ENCODE measurements around the gene DYSF.

DNA sequence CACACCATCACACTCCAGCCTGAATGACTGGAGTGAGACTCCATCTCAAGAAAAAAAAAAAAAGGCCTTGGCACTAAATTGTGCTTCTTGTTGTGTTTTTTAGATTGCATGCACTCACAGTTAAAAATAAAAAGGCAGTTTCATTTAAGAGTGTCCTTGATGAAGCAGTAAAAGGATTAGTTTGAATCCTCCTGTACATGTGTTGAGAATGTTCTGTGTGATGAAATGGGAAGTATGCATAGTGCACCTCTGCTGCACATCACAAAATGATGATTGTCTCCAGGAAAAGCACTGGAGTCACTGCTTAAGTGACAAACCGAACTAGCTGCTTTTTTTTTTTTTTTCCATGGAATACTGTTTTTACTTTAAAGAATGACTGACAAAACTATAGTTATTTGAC, 23.1 kb downstream of the DYSF start:
- TF ChIP-seq REST (IDR thresholded peaks at IDR 0.05; ENCODE audit: low read depth) (no peak), RAD21 (IDR thresholded peaks at IDR 0.05; ENCODE audit: low read depth) (no peak), TAF1 (IDR thresholded peaks at IDR 0.05; ENCODE audit: low read depth) (no peak), CEBPB (IDR thresholded peaks at IDR 0.05) (no peak), EP300 (IDR thresholded peaks at IDR 0.05; ENCODE audit: borderline replicate concordance) (no peak), MAX (IDR thresholded peaks at IDR 0.05) (no peak), ZBTB7A (IDR thresholded peaks at IDR 0.05; ENCODE audit: low read depth) (no peak), NFIC (IDR thresholded peaks at IDR 0.05) (no peak), YY1 (IDR thresholded peaks at IDR 0.05; ENCODE audit: low read depth) (no peak), TEAD4 (IDR thresholded peaks at IDR 0.05) (no peak), CREB1 (IDR thresholded peaks at IDR 0.05; ENCODE audit: low read depth) (no peak), TCF12 (IDR thresholded peaks at IDR 0.05; ENCODE audit: low read depth) (no peak)
